OCI-LY1 (cell line): ENCODE data around the gene NFIA.

Experiments
- H2AFZ ChIP-seq: fragments of 200-600 bp; sonication (generic), shearing (Covaris generic); 2 replicates; pipeline ENCODE4 v1.6.0; 2014; ENCODE audit warnings: antibody characterized with exemption, mild to moderate bottlenecking, low read length
- H3F3A ChIP-seq: fragments of 200-600 bp; sonication (generic), shearing (Covaris generic); 2 replicates; pipeline ENCODE4 v1.6.0; 2014; ENCODE audit warnings: mild to moderate bottlenecking, antibody characterized with exemption, low read length, moderate library complexity; ENCODE audit not compliant: insufficient read depth
- H3K27ac ChIP-seq: fragments of 200-600 bp; sonication (generic); 2 replicates; pipeline ENCODE4 v1.5.1; 2014; ENCODE audit warnings: low read length, mixed run types, mild to moderate bottlenecking, low read depth; ENCODE audit not compliant: poor library complexity, severe bottlenecking
- H3K27me3 ChIP-seq: fragments of 200-600 bp; sonication (generic); 2 replicates; pipeline ENCODE4 v1.6.0; 2014; ENCODE audit warnings: antibody characterized with exemption, mild to moderate bottlenecking, low read length, moderate library complexity; ENCODE audit not compliant: insufficient read depth
- H3K36me3 ChIP-seq: fragments of 200-600 bp; sonication (generic); 2 replicates; pipeline ENCODE4 v1.6.1; 2014; ENCODE audit warnings: mild to moderate bottlenecking, antibody characterized with exemption, low read length, moderate library complexity, mixed read lengths; ENCODE audit not compliant: insufficient read depth
- H3K4me1 ChIP-seq: fragments of 200-600 bp; sonication (generic); 2 replicates; pipeline ENCODE4 v1.5.1; 2014; ENCODE audit warnings: mild to moderate bottlenecking, low read length, moderate library complexity; ENCODE audit not compliant: insufficient read depth, severe bottlenecking
- H3K4me2 ChIP-seq: fragments of 200-600 bp; sonication (generic), shearing (Covaris generic); 2 replicates; pipeline ENCODE4 v1.6.1; 2014; ENCODE audit warnings: low read length
- H3K4me3 ChIP-seq: fragments of 200-600 bp; sonication (generic); 2 replicates; pipeline ENCODE4 v1.5.1; 2014; ENCODE audit warnings: low read length, low read depth, mild to moderate bottlenecking, mixed read lengths; ENCODE audit not compliant: poor library complexity, severe bottlenecking
- H3K79me2 ChIP-seq: fragments of 200-600 bp; shearing (Covaris generic); 2 replicates; pipeline ENCODE4 v1.6.1; 2016; ENCODE audit warnings: mixed run types, low read length, mixed read lengths; ENCODE audit not compliant: insufficient read depth
- H3K9ac ChIP-seq: fragments of 200-600 bp; sonication (generic), shearing (Covaris generic); 2 replicates; pipeline ENCODE4 v1.6.1; 2014; ENCODE audit warnings: mild to moderate bottlenecking, low read length, mixed read lengths
- H3K9me2 ChIP-seq: fragments of 200-600 bp; sonication (generic), shearing (Covaris generic); 2 replicates; pipeline ENCODE4 v1.6.1; 2014; ENCODE audit warnings: low read depth, mild to moderate bottlenecking, low read length, mixed read lengths
- H3K9me3 ChIP-seq: fragments of 200-600 bp; shearing (Covaris generic); 2 replicates; pipeline ENCODE4 v1.6.1; 2014; ENCODE audit warnings: low read length, mixed read lengths
- H4K20me1 ChIP-seq: fragments of 200-600 bp; sonication (generic), shearing (Covaris generic); 2 replicates; pipeline ENCODE4 v1.6.0; 2016; ENCODE audit warnings: mild to moderate bottlenecking, low read length; ENCODE audit not compliant: insufficient read depth
- CTCF ChIP-seq: fragments of 200-600 bp; sonication (generic), shearing (Covaris generic); IDR thresholded peaks from 2 replicates; pipeline ENCODE4 v1.5.1; 2017; ENCODE audit warnings: mild to moderate bottlenecking, antibody characterized with exemption, low read length, moderate library complexity, mixed read lengths
- EZH2 ChIP-seq: fragments of 200-600 bp; sonication (generic), shearing (Covaris generic); IDR thresholded peaks from 2 replicates; pipeline ENCODE4 v1.8.0; 2017; ENCODE audit warnings: borderline replicate concordance, mixed run types, mild to moderate bottlenecking, antibody characterized with exemption, low read length, moderate library complexity, mixed read lengths

Gene NFIA

GRCh38 chr1:61169045-61169444 is 86.7 kb downstream of the NFIA start:
- TF ChIP-seq CTCF (no peak), EZH2 (no peak)
- Histone ChIP-seq H2AFZ (no peak overlapping the region), H3K4me1 (peaks cover 27% of the 10 kb centered on the region), H3F3A (no peaks in the 10 kb centered on the region; the same call in 1 of the 2 replicates), H3K27ac (no peak overlapping the region), H3K36me3 (peaks cover 4% of the 10 kb centered on the region; the same call in 1 of the 2 replicates), H3K9me2 (no peaks in the 10 kb centered on the region), H3K4me3 (no peak overlapping the region), H3K9ac (no peak overlapping the region), H4K20me1 (no peaks in the 10 kb centered on the region), H3K9me3 (no peaks in the 10 kb centered on the region), H3K79me2 (no peaks in the 10 kb centered on the region), H3K27me3 (no peaks in the 10 kb centered on the region), H3K4me2 (no peak overlapping the region)

GRCh38 chr1:61169634-61170033 is 87.3 kb downstream of the NFIA start:
- no peak overlapping the region for H3K4me3 ChIP-seq
- H4K20me1 ChIP-seq, result no peaks in the 10 kb centered on the region
- TF ChIP-seq CTCF (no peak), EZH2 (no peak)
- H3K9me3 ChIP-seq, result no peaks in the 10 kb centered on the region
- H3K27ac ChIP-seq, result no peak overlapping the region
- H3K36me3 ChIP-seq, result peaks cover 5% of the 10 kb centered on the region; the same call in 1 of the 2 replicates
- H3K4me1 ChIP-seq, result peaks cover 33% of the 10 kb centered on the region
- no peak overlapping the region for H3K9ac ChIP-seq
- H3K27me3 ChIP-seq, result no peaks in the 10 kb centered on the region
- H2AFZ ChIP-seq, result no peak overlapping the region
- H3K4me2 ChIP-seq, result no peak overlapping the region
- no peaks in the 10 kb centered on the region for H3K9me2 ChIP-seq
- H3K79me2 ChIP-seq, result no peaks in the 10 kb centered on the region
- H3F3A ChIP-seq, result no peaks in the 10 kb centered on the region; the same call in 1 of the 2 replicates

- Histone ChIP-seq H3K4me1 (peaks cover 40% of the 10 kb centered on the region), H2AFZ (no peak overlapping the region), H3K27me3 (no peaks in the 10 kb centered on the region), H3K27ac (no peak overlapping the region), H3K4me2 (no peak overlapping the region), H3K9ac (no peak overlapping the region), H3K36me3 (peaks cover 5% of the 10 kb centered on the region; the same call in 1 of the 2 replicates), H3K4me3 (no peak overlapping the region), H3K9me2 (no peaks in the 10 kb centered on the region), H3F3A (no peaks in the 10 kb centered on the region; the same call in 1 of the 2 replicates), H3K9me3 (no peaks in the 10 kb centered on the region), H3K79me2 (no peaks in the 10 kb centered on the region), H4K20me1 (no peaks in the 10 kb centered on the region)
- TF ChIP-seq EZH2 (no peak), CTCF (no peak)
Observed at GRCh38 chr1:61170328-61171238, 88.2 kb downstream of the NFIA start.
